GM19467 (cell line): ENCODE data around the gene TFPT.

ENCODE experiments used
- ATAC-seq: cut with Tn5 transposase; IDR thresholded peaks from one replicate; pipeline ENCODE4 v1.9.1; 2021; ENCODE audit warnings: mild to moderate bottlenecking, moderate library complexity; ENCODE audit not compliant: unreplicated experiment

TFPT gene

DNA sequence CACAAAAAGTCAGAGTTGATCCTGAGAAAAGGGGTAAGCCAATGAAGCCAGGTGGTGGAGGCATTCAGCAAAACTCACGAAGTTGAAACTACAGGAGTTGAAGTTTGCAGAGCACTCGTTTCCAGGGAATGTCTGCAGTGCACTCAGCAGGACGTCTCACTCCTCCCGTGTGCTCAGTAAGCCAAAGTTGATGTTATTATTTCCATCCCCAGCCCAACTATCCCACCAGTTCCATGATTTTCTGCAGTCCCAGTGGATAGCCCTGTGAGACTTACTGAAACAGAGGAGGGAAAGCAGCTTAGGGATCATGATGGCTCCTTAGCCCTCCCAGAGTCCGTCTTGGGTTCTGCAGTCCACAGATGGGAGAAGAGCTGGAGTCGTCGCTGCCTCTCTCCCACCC is 34.4 kb downstream of the TFPT start, which contains the start of gene TARM1:
TSS of gene TARM1 (minus strand) at position 334 of the 400 bp plus-strand sequence. CDS start at position 309, 25 bp downstream.
- no peak for ATAC-seq

DNA sequence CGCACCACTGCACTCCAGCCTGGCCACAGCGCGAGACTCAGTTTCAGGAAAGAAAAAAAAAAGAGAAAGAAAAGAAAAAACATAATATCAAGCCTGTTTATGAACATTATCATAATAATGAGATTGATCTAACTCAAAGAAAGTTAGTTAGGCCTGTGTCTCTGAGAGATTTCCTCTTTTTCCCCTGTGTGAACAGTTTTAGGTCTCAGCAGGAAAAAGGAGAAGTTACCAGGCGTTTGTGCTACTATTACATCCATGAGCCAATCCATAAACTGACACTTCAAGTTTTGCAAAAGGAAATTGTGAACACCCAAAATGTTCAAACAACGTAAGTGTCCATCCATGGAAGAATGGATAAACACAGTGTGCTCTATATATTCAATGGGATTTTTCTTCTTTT is 38.1 kb downstream of the TFPT start:
- no peak for ATAC-seq

DNA sequence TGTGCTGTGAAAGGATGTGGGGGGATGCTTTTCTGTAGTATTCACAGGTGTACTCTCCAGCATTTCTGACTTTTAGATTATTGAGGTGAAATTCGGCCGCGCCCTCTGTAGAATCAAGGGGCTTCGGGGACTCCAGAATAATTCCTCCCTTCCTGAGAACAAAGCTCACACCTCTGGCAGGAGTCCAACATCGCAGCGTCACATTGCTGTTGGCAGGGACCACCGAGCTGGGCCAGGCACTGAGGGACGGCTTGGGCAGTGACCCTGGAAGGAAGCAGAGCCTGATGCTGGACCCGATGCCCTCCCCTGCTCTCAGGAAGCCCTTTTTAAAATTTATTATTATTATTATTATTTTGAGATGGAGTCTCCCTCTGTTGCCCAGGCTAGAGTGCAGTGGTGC is 40.6 kb downstream of the TFPT start:
- no peak for ATAC-seq

DNA sequence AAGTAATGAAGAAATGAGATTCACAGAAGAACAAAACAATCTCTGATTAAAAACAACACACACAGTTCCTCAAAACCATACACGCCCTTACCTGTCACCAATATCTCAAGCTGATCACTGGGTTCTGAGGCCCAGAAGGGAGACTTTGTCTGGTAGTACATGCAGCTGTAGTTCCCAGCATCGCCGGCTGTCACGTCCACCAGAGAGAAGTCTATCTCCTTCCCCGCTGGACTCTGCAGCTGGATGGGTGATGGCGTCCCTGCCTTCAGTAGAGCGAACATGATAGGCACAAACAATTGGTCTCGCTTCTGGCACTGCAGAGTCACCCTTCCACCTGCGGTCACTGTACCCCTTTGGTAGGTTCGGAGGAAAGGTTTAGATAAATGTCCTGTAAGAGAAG is 41.6 kb downstream of the TFPT start:
- no peak for ATAC-seq

DNA sequence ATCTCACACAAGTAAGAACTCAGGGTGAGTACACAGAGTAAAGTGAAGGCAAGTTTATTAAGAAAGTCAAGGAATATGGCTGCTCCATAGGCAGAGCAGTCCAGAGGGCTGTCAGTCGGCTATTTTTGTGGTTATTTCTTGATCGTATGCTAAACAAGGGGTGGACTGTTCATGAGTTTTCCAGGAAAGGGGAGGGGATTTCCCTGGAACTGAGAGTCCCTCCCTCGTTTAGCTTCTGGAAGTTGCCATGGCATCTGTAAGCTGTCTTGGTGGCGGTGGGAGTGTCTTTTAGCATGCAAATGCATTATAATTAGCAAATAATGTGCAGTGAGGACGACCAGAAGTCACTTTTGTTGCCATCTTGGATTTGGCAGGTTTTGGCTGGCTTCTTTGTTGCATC is 46.0 kb downstream of the TFPT start:
- no peak for ATAC-seq

DNA sequence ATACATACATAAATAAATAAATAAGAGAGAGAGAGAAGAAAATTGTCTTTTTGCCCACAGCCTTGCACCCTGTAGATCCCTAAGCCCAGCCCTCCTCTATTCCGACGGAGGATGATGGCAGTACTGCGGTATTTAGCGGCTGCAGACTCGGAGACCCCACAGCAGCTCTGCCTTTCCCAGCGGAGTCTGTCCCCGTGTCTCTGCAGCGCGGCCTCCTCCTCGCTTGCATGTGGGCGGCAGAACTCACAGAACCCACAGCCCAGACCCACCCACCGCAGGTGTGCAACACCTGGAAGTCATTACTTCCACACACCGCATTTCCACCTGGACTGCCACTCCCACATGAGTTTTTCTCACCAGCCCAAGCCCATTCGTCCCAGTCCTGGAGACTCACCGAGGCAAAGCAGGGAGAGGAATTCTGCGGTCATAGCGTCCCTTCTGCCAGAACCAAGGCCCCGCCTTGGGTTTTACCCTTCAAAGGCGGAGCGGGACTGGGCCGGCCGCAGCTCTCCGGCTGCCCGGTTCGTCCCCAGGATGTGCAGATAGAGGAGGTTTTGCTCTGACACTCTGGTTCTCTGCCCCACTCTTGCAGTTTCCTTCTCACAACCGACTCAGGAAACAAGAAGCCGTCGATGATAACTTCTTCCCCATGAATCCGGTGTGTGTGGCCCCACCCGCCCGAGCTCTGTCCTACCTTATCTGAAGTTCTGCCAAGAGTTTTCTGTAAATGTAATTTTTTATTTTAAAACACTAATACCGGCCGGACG is 51.9 kb downstream of the TFPT start, which contains the start of gene VSTM1:
TSS of gene VSTM1 (minus strand) at position 548 of the 767 bp plus-strand sequence. CDS start at position 428, 120 bp downstream.
- no peak for ATAC-seq

DNA sequence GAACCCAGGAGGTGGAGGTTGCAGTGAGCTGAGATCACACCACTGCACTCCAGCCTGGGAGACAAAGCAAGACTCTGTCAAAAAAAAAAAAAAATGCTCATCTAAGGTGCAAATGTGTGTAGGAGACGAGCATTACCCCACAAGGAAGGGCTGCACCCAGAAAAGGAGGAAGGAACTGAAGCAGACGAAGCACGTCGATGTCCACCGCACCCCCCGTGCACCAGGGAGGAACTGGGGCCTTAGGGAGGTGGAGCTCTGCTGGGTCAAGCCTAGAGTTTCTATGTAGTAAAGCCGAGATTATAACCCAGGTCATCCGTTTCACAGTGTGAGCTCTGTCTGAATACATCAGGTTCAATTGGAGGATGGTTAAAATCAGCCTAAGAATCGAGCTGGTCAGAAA is 52.8 kb downstream of the TFPT start:
- ATAC-seq, result no peak
